ENCODE measurements around the gene ADSL.

DNA sequence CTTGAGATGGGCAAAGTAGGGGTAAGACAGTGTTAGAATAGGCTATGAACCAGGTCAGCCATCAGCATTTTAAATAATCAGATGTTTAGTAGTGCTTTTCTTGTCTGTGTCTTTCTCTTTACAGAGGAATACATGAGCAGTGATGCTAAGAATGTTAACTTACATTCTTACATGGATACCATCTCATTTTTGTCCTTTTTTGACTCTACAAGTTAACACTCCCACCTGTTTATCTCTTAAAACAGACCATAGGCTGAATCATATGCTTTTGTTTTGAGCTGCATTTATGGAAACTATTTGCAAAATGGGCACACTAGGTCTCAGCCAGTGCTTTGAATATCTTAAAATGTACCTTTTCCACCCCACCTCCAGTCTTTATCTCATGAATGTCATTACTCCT is 25.6 kb upstream of the ADSL start:
- TF ChIP-seq SRSF7 (optimal IDR thresholded peaks at IDR 0.05; ENCODE audit: low read depth, low read length): no peak
- no peak for TF ChIP-seq CTCF (IDR thresholded peaks at IDR 0.05 in 2 of 3, conservative IDR thresholded peaks at IDR 0.05 in 1 of 3; ENCODE audit: insufficient read depth in 2 of 3, low read depth in 1 of 3, low read length in 3 of 3)
- no peak for TF ChIP-seq TBP (optimal IDR thresholded peaks at IDR 0.05; ENCODE audit: low read depth, low read length)
- no peak for TF ChIP-seq ZNF146 (CRISPR knock-in tag; IDR thresholded peaks at IDR 0.05; ENCODE audit: unreplicated experiment)

Measured in K562 (cell line).